ENCODE data around the gene TEK.
"Not testable (repeated sequence)": the region's sequence is repeated elsewhere in the genome, so short reads cannot be mapped to it uniquely, and the experiment has no call there.

Gene TEK

DNA sequence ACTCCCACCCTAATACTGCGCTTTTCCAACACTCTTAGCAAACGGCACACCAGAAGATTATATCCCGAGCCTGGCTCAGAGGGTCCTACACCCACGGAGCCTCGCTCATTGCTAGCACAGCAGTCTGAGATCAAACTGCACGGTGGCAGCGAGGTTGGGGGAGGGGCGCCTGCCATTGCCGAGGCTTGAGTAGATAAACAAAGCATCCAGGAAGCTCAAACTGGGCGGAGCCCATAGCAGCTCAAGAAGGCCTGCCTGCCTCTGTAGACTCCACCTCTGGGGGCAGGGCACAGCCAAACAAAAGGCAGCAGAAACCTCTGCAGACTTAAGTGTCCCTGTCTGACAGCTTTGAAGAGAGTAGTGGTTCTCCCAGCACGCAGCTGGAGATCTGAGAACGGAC, 130.6 kb downstream of the TEK start:
- DNase-seq (ENCODE audit: low spot score), result not testable (repeated sequence)

DNA sequence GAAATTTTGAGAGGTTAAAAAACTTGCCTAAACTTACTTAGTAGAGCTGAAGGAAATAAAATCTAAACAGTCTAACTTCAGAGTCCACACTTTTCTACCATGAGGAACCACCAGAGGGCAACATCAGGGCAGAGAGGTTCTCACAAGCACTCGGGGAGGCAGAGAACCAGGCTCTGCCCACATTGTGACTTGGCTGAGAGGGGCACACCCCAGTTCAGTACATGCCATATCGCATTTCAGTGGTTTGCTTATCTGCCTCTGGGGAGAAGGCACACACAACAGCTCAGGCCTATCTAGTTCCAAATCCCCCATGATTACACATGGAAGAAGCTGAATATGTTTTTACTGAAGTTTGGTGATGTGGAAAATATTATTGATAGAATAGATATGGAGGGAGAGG, 138.7 kb downstream of the TEK start:
- DNase-seq (ENCODE audit: low spot score), result peak; percentile 14

DNA sequence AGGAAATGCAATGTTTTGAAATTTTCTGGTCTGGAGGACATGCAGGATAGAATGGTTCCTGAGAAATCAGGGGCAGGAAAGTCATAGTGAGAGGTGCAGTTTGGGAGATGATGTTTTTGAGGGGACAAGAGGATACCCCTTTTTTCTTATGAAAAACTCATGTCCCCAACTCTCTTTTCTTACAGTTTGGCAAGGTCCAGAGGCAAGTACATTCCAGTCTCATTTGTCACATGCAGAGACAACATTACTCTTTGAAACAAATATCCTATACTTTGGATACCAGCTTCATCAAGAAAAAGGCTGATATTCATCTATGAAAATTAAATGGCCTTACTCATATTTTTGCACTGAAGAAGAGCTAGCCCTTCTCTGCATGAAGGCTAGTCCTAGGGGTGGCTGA, 139.7 kb downstream of the TEK start:
- no peak for DNase-seq (ENCODE audit: low spot score)

DNA sequence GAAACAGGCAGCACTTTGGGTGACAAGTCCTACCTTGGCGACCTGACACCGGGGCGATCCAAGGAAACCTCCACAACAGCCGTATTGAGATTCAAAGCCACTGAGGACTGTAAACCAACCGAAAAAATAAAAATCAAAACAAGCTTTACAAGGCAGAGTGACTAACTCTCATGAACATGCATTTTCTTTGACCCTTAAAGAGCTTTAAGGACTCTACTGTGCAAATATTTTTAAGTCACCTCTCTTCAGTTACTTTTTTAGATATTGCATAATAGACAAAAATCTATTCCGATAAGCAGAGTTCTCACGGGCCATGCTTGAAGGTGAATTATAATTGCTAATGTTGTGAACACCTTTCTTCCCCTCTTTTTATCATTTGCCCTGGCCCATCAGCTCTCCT, 149.6 kb downstream of the TEK start:
- DNase-seq (ENCODE audit: low spot score), result no peak

DNA sequence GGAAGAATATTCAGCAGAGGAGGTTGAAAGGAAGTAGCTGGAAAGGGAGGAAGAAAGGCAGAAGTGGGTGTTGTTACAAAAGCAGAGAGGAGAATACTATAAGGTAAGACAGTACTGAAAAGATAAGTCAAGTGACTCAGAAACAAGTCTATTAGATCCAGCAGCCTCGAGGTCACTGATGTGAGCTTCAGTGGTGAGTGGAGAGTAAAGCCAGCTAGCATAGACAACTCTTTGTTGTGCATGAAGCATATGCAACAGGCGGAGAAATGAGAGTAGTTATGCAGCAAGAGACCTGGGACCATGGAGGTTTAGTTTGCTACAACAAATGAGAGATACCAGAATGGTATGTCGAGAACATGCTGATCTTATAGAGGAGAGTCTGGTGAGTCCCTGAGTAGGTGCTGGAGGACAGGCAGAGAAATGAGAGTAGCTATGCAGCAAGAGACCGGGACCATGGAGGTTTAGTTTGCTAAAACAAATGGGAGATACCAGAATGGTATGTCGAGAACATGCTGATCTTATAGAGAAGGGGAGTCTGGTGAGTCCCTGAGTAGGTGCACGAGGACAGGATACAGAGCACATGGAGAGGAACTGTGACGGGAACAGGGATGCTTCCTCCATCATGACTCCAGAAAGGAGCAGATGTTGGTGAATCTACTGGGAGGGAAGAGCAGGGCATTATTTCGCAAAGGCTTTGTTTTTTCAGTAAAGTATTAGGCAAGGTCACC, 151.9 kb downstream of the TEK start:
- no peak for DNase-seq (ENCODE audit: low spot score)

DNA sequence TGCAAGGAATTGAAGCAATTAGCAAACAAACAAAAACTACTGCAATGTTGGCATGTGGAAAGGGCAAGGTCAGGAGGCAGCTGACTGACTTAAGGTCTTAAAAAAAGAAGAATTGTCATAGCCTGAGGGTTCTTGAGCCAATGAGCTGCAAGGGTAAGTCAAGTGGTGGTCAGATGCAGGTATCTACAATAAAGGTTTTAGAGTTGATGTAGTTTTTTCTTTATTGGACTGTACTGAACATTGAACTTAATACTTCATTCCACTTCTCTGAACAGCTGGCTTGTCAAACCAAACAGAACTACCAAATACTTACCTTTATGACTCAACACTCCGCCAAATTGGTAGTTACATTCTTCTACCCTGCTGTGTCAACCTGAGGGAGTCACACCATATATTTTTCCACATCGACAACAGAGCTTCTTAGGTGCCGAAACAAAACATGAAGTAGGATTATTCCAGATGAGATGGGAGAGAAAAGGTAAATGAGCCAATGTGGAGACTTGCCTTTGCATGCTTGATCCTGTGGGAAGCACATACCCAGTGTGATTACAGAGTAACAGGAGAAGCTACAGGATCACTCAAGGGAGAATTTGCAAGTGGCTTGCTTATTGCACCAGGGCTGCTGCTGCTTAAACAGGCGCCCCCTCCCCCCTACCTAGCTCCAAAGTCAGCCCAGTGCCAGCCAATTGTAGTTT, 152.6 kb downstream of the TEK start:
- no peak for DNase-seq (ENCODE audit: low spot score)

DNA sequence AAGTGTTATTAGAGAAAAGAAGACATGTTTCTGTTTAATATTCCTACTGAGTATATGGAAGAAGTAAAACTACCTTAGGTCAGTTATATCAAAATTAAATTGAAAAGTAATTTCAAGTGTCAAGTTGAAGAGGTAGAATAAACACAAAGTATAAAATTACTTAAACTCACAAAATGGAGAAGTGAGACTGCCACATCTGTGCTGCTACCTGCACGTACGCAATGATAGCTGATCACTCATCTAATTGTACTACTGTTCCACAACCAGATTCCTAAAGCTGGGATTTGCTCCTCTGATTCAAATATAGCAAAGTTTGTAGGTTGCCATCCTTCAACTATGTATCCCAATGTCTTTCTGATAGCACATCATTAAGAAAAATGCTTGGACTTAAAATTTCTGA, 163.1 kb downstream of the TEK start:
- DNase-seq (ENCODE audit: low spot score), result no peak

DNA sequence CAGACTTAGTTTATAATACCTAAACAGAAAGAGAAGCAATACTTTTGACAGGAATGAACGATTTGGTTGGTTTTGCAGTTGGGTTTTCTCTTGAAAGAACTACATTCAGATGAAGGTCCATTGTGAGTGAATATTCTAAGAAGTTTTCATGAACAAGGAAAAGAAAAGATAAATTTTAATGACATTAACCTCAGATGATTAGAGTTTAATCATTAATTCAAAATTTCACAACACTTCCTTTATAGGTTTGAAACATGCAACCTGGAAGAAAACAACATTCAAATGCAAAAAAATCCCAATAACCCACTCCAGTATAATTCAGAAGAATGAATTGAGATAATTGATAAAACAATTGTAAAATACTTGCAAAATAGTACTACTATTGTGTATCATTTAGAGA, 164.2 kb downstream of the TEK start:
- DNase-seq (ENCODE audit: low spot score), result no peak

DNA sequence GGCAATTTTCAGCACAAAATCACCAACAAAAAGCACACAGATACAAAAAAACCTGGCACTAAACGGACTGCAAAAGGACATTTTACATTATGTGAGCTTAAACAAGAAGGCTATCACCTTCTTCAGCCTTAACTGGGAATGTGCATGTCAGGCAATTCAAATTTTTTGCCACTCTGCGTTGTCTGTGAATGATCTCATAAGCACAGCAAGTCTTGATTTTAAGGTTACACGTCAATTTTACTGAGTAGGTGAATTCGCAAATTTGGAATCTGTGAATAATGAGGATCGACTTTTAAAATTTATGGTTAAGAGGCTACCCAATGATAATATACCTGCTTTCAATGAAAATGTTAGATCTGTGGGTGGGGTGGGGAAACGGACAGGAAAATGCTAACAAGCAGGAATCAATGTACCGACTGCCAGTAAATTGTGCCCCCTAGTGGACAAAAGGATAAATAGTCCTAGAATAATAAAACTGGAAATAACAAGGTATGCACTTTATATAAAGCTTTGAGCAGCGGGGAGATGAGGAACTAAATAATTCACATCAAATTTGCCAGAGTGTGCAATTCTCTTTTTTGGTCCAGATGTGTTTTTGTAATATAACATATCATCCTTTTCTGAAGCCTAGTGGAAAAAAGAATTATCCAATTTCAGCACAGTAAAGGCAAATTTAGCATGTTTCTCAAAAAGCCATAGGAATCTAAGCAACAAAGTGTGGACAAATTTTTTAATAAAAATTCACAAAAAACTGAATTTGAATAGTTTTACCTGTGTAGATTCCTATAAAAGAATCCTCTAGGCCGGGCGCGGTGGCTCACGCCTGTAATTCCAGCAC, 167.4 kb downstream of the TEK start:
- DNase-seq (ENCODE audit: low spot score), result peak; percentile 49

DNA sequence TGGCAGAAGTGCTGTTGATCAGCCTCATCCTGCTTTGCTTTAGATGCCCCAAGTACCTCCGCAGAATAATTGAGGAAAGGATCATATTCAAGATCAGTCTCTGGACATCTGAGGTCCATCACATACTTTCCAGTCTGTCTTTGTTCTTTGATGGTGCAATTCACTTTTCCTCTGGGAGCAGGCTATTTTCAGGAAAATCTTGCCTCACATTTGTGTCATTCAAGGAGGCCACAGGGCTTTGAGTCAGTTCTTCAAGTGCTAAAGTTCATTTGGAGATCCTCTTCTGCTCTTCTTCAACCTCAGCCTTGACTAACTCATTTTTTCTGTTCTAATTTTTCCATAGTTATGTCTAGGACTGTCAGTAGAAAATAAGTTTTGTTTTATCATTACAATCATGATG, 169.3 kb downstream of the TEK start:
- DNase-seq (ENCODE audit: low spot score), result no peak

DNA sequence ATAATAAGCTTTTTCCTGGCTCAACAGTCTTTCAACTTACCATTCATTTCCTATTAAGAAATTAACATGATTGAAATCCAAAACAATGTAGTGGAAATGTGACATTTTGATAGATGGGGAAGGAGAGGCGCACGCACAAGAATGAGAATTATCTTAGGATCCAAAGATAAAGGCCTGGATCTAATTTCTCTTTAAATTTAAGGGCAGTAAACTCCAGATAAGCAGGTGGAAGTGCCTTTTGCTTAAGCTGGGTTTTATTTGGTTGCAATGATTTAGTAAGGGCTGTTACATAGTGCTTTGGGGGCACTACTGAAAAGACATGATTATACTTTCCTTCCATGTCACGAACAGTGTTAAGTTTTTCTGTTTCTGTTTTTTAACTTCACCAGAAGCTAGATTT, 170.6 kb downstream of the TEK start:
- no peak for DNase-seq (ENCODE audit: low spot score)

Data from activated CD4-positive, alpha-beta T cell treated with anti-CD3 and anti-CD28 coated beads, Interleukin-2, Interleukin-4, amounts not matched to agents 100 ng/mL and 50 ng/mL, durations not matched to agents 16 hours and 8 hours (primary cell).